HG02840 (cell line): Measurements from ENCODE around the gene FMN2.

Experiments
- ATAC-seq: cut with Tn5 transposase; IDR thresholded peaks from one replicate; pipeline ENCODE4 v1.9.1; 2021; ENCODE audit warnings: mild to moderate bottlenecking, moderate library complexity, moderate number of reproducible peaks; ENCODE audit not compliant: unreplicated experiment, low FRiP score

FMN2 gene

GRCh38 chr1:240508201-240508600 is 416.5 kb downstream of the FMN2 start:
- ATAC-seq: no peak

DNA sequence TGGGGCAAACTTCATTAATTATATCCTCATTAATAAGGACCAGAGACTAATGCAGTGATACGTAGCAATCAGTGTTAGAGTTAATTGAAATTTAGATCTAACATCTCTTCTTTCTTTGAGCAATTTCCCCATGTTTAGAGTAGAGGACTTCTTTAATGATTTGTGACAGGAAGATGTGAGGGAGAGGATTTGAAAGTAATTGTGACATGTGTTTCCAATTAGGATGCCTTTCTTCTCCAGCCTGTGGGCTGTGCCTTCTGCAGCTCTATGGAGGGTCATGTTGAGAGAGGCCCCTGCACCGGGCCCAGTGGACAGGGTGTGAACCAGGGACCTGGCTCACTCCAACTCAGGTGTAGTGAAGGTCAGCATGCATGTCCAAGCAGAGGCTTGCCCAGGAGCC is 417.3 kb downstream of the FMN2 start:
- ATAC-seq: no peak

- no peak for ATAC-seq
Measured at GRCh38 chr1:240511789-240512188, 420.1 kb downstream of the FMN2 start.

DNA sequence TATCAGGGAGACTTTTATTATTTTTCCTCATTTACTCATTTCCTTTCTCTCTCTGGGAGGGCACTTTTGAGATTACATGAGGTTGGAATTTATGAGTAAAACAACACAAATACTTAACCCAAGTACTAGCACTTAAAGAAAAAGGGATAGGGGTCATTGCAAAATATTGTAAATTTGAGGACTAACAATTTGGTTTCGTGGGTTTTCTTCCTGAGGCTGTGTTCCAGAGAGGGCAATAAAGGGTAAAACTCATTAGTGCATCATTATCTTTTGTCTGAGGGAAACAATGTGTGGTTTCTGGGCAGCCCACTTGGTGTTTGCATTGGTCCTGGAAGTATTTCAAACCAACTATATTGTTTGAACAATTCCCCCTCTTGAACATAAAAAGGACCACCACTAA is 423.8 kb downstream of the FMN2 start:
- ATAC-seq: no peak

GRCh38 chr1:240516069-240516468 is 424.4 kb downstream of the FMN2 start:
- no peak for ATAC-seq

DNA sequence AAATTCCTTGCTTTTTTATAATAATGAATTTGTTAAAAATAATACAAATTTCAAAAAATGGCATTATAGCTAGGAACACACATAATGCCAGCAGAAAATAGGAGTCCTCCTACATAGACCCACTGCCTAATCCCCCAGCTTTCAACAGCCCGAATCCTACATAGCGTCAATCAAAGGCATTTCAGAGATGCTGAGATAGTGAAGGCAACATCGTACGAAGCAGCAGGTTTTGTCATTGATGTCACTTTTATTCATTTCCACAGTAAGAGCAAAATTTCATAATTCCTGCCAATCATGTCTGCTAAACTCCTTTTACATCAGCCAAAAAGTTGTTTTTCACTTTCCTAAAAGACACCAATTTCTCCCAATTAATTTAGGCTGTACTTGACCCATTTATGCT is 426.2 kb downstream of the FMN2 start:
- no peak for ATAC-seq

- no peak for ATAC-seq
Measured at GRCh38 chr1:240522122-240522822, 430.6 kb downstream of the FMN2 start.

DNA sequence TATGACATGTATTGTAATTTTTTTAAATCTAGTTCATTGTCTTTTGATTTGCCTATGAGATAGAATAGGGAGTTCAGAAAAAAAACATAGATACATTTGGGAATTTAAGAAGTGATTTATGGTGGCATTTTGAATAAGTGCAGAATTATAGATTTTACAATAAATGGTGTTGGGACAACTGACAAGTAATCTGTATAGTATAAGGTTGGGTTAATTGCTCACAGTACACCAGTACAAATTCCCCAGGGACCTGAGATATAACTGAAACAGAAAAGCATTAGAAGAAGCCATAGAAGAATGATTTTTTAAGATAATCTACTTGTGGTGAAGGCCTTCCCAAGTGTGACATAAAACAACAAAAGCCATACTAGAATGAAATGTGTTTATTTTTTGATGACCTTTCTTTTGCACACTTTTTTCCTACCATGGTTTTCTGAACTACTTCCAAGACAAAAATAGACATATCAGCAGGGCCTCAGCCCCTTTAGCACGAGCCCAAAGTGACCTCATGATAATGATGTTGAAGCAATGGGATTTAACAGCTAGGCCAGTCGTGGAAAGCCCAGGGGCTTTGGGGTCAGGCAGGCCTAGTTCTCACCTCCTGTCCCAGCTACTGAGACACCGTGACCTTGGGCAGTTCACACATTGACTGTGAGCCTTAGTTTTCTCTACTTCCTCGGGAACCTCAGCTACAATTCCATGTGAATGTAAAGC is 432.8 kb downstream of the FMN2 start:
- no peak for ATAC-seq
